EL (cell line): ENCODE measurements around the gene TRIML2.
"Not testable (repeated sequence)": the region's sequence is repeated elsewhere in the genome, so short reads cannot be mapped to it uniquely, and the experiment has no call there.

ENCODE experiments used
- DNase-seq: peaks from one replicate; pipeline ENCODE4 v3.0.0-alpha.2; 2016

The TRIML2 gene

DNA sequence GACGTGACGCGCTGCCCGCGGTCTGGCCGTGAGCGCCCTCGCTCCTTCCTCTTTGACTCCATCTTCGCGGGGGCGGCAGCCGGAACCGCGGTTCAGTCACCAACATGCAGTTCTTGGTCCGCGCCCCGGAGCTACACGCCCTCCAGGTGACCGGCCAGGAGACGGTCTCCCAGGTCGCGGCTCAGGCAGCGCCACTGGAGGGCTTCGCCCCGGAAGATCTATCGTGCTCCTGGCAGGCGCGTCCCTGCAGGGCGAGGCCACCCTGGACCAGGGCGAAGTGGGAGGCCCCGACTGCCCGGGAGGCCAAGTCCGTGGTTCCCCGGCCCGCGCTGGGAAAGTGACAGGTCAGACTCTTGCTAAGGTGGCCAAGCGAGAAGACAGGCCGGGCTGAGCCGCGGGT lies 2.9 kb downstream of the TRIML2 start:
- DNase-seq = no peak

DNA sequence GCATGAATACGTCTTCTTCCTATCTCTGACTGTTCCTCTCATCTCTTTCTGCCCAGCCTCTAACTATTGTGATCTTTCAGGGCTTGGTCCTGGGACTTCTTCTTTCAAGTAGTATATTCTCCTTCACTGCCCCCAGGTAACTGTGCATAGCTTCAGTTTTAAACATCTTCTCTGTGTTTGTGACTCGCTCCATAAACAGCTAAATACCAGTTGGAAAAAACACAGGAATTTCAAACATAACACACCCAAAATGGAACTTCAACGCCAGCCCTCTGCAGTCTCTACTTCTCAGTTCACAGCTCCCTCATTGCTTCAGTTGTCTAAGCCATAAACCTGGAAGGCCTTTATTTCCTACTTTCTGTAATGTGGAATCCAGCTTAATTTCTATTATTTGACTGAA lies 16.6 kb downstream of the TRIML2 start:
- peak; percentile 1 for DNase-seq

DNA sequence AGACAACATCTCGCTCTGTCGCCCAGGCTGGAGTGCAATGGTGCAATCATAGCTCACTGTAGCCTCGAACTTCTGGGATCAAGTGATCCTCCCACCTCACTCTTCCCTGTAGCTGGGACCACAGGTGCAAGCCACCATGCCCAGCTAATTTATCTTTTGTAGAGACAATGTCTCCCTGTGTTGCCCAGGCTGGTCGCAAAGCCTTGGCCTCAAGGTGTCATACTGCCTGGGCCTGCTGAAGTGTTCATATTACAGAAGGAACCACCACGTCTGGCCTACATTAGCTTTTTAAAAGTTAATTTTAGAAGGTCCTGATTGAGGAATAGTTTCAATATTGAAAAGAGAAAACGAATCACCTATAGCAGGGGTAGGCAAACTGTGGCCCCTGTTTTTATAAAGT lies 22.5 kb downstream of the TRIML2 start:
- DNase-seq = no peak

DNA sequence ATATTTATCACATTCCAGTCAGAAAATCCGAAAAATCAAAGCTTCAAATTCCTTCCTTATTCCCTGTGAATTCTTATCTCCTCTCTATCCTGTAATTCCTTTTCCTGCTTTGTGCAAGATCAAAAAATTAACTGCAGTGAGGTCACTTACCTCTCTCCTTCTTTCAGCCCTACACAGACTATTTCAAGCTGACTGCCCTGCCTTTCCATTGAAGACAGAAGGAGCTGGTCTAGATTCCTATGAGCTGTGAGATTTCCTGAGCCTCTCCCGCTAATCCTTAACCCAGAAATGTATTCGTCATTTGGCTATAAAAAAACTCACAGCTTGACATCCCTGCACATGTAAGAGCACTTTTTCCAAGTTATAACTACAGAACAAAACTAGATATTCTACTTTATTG lies 26.6 kb downstream of the TRIML2 start:
- DNase-seq = no peak

DNA sequence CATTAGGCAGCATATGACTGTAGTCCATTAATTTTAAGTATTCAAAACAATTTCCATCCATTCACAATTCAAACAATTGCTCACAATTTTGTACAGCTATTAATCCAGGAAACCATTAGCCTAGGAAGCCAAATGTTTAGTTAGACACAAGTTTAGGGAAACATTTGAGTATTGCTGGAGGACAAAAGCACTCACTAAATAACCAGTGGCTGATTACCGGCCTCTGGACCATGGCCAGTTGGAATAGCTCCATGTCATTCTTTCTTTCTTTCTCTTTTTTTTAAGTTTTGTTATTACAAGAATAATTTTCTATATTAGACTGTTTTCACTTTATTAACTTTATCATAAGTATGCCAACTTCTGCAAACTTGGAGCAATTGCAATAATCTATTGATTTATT lies 31.3 kb downstream of the TRIML2 start:
- no peak for DNase-seq

DNA sequence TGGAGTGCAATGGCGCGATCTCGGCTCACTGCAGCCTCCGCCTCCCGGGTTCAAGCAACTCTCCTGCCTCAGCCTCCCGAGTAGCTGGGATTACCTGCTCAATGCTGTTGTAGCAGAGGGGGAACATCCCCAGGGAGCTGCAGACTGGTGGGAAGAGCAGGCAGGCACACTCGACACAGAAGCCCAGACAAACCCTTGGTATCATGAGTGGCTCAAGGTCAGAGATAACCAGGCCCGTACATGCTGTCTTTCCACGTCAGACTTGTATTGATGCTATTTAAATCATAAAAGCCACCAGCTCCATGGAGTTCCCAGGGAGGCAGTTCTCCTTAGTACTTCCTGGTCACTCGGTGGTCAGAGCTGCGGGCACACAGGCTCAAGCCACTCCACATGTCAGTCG lies 33.2 kb downstream of the TRIML2 start:
- no peak for DNase-seq

DNA sequence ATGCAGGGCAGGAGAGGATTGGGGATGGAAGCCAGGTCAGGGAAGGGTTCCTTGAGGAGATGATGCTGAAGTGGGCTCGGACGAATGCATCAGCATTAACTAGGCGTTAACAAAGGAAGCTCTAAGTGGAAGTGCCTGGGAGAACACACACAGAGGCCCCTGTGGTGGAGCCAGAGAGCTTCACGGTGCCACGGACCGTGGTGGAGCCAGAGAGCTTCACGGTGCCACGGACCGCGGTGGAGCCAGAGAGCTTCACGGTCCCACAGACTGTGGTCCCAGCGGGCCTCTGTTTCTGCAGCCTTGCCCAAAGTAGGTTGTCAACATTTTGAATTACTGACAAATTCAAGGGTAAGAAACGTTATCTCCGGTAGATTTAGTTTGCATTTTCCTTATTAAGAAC lies 48.3 kb downstream of the TRIML2 start:
- no peak for DNase-seq

DNA sequence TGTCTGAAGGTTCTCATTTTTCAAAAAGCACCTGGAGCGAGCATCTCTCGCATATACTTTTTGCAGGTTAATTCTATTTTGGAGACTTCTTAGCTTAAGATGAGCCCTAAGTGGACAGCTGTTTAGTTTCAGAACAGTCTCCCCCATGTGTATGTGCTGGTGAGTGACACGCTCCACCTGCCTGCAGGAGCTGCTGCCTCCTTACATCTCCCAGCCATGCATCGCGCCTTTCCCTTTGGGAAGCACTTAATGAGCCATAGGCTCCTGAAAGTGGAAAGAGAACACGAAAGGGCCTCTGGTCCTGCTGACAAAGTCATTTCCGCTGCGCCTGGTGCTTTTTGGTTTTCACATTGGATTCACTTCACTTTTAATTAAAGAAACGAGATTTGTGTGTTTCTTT lies 56.1 kb downstream of the TRIML2 start:
- DNase-seq = no peak

DNA sequence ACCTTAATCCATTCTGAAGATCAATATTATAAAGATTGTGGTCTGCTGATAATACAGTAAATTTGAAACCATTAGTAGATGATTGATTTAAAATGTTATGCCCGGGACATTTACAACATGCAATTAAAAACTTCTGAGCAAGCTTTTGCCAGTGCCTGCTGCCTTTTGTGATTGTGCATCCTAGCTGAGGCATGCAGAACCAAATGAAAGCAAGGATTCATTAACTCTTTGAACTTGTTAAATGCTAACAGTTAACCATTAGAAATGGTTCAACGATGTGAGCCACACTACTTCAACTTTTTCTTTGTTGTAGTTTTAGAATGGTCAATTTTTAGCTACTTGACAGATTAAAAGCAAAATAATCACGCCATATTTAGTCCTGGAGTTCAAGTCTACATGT lies 62.7 kb downstream of the TRIML2 start:
- no peak for DNase-seq

DNA sequence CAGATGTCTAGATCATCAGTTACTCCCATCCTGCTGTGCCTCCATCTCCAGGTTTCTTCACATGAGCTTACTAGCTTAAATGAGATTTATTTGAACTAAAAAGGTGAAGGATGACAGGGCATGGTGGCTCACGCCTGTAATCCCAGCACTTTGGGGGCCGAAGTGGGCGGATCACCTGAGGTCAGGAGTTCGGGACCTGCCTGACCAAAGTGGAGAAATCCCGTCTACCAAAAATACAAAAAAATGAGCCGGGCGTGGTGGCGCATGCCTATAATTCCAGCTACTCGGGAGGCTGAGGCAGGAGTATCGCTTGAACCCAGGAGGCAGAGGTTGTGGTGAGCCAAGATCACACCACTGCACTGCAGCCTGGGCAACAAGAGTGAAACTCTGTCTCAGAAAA lies 63.9 kb downstream of the TRIML2 start:
- DNase-seq = not testable (repeated sequence)

DNA sequence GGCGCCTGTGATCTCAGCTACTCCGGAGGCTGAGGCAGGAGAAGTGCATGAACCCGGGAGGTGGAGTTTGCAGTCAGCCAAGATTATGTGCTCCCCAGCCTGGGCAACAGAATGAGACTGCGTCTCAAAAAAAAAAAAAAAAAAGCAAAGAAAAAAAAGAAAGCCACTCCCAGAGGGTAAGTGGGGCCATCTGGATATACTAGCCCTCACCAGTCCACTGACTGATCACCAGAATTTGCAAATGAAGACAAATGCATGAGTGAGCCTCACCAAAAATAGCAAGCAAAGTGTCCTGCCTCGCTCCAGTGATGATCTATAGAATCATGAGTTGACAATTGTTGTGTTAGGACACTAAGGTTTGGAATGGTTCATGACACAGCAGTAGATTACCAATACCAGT lies 66.2 kb downstream of the TRIML2 start:
- no peak for DNase-seq

DNA sequence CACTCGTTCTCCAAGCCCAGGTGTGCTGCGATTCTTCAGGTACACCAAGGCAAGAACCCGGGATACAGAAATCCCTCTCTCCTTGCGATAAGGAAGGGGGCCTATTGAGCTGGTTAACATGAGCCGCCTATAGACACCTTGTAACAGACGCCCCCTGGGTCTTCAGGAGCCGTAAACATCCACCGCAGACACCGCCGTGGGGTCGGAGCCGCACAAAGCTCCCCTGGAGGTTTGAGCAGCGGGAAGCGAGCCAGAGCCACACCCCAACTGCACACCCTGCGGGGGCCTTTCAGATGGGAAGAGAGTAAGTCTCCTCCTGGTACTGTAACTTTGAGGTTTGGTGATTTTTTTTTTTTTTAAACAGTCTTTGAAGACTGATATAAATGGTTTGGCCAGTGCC lies 67.2 kb downstream of the TRIML2 start:
- no peak for DNase-seq

DNA sequence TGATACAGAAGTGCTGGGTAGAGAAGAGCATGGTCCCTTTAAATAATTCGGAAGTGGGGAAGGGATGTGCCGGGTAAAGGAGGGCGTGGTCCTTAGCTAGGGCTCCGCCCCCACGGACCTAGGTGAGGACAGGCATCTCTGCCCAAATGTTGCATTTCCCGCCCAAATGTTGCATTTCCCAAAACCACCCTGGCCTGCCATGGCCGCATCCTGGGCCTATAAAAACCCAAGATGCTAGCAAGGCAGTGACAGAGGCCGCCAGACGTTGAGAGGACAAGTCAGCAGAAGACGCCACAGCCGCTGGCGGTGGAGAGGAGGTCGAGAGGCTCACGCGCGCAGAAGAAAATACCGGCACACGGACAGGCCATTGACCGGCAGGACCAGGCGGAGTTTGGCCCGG lies 67.7 kb downstream of the TRIML2 start:
- no peak for DNase-seq
